GM18498 (cell line): ENCODE measurements around the gene MUCL3.
A peak's percentile ranks its signal among the peaks of the same experiment; 100 is the strongest.
"Not testable (repeated sequence)": the region's sequence is repeated elsewhere in the genome, so short reads cannot be mapped to it uniquely, and the experiment has no call there.

ENCODE experiments used
- ATAC-seq: cut with Tn5 transposase; IDR thresholded peaks from one replicate; pipeline ENCODE4 v1.9.1; 2021; ENCODE audit warnings: mild to moderate bottlenecking, moderate library complexity; ENCODE audit not compliant: unreplicated experiment

The MUCL3 gene

DNA sequence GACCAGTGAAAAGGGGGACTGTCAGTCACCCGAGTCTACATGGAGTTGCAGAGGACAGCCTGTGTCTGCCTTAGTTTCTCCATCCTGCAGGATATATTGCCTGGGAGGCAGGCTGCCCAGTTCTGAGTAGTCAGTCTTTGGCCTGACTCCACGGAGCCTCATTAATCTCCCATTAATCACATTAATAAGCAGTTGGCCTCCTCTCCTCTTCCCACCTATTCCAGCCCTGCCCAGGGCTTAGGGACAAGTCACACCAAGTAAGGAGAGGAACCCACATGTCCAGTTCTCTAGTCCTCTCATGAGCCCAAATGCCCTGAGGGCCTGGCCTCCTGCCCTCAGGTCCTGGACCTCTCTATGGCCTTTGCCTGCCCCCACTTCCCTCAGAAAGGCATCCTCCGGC is 1.3 kb upstream of the MUCL3 start:
- no peak for ATAC-seq

DNA sequence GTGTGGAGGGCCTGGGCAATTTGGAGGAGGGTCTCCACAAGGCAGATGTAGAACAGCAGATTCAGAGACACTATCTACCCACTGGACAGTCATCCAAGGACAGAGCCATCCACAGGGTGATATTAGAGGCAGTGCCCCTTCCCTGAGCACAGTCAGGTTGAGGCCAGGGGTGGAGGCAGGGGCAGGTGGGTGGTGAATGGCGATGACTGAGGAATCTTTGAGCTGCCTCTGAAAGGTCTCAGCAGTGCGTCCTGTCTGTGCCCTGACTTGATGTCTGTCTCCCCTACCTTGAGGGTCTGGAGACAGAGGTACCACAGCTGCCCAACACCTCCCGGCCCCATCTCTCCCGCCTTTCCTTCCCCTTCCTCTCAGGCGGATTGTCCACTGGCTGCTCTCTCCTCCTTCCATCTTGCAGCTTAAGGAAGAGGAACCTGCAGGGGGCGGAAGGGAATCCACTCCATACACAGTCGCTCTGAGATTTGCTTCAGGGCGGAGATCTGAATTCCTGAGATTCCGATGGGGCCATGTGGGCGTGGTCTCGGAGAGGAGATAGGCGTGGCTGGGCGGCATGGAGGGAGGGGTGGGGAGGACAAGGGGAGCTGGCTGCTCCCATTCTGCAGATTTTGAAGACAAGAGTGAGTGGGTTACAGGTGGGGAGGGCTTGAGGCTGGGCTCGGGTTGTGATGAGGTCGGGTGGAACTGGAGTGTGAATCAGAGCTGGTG is 1.7 kb downstream of the MUCL3 start:
- no peak for ATAC-seq

DNA sequence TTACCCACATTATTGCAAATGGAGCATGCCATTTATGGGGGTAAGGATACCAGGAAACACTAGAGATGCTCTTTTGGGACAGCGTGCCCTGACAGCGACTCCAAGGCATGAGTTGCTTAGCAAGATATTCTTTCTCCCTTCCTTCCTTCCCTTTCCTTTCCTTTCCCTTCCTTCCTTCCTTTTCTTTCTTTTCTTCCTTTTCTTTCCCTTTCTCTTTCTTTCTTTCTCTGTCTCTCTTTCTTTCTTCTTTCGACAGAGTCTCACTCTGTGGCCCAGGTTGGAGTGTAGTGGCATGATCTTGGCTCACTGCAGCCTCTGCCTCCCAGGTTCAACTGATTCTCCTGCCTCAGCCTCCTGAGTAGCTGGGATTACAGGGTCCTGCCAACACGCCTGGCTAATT is 3.3 kb downstream of the MUCL3 start:
- no peak for ATAC-seq

DNA sequence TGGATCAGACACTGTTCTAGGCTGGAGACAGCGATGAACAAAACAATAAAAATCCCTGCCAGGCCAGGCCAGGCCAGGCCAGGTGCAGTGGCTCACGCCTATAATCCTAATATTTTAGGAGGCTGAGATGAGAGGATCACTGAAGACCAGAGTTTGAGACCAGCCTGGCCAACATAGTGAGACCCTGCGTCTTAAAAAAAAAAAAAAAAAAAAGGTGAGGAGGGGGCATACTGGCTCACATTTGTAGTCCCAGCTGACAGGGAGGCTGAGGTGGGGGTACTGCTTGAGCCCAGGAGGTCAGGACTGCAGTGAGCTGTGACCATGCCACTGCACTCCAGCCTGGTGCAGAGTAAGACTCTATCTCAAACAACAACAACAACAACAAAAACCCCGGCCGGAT is 4.5 kb downstream of the MUCL3 start:
- ATAC-seq, result no peak

DNA sequence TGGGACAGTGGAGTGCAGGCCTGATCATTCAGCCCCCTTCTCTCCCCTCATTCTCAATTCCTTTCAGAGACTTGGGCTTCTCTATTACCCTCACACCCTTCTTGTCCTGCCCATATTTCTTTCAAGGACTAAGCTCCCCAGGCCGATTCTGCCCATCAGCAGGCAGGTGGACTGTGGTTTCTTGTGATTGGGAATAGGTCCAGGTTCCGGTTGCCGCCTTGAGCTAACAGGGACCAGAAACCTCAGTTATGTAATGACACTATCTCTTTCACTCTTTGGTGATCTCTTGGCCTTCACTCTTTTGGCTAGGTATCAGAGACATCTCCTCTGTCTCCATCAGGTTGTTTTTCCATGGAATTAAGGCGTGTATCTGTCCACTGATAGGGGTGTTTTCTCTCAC is 6.5 kb downstream of the MUCL3 start:
- no peak for ATAC-seq

DNA sequence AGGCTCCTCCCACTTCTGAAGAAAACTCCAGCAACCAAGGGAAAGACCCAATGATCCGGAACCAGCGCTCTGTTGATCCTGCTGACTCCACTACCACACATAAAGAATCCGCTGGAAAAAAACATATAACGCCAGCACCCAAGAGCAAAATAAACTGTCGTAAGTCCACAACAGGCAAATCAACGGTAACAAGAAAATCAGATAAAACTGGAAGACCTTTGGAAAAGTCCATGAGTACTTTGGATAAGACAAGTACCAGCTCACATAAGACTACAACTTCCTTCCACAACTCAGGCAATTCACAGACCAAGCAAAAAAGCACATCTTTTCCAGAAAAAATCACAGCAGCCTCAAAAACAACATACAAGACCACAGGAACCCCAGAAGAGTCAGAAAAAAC is 8.0 kb downstream of the MUCL3 start:
- no peak for ATAC-seq

DNA sequence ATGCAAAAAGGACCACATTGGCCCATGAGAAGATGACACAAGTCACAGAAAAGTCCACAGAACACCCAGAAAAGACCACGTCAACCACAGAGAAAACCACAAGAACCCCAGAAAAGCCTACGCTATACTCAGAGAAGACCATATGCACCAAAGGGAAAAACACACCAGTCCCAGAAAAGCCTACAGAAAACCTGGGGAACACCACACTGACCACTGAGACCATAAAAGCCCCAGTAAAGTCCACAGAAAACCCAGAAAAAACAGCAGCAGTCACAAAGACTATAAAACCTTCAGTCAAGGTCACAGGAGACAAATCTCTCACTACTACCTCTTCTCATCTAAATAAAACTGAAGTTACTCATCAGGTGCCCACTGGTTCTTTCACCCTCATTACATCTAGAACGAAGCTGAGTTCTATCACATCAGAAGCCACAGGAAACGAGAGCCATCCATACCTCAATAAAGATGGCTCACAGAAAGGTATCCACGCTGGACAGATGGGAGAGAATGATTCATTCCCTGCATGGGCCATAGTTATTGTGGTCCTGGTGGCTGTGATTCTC is 11.2 kb downstream of the MUCL3 start:
- ATAC-seq, result no peak

DNA sequence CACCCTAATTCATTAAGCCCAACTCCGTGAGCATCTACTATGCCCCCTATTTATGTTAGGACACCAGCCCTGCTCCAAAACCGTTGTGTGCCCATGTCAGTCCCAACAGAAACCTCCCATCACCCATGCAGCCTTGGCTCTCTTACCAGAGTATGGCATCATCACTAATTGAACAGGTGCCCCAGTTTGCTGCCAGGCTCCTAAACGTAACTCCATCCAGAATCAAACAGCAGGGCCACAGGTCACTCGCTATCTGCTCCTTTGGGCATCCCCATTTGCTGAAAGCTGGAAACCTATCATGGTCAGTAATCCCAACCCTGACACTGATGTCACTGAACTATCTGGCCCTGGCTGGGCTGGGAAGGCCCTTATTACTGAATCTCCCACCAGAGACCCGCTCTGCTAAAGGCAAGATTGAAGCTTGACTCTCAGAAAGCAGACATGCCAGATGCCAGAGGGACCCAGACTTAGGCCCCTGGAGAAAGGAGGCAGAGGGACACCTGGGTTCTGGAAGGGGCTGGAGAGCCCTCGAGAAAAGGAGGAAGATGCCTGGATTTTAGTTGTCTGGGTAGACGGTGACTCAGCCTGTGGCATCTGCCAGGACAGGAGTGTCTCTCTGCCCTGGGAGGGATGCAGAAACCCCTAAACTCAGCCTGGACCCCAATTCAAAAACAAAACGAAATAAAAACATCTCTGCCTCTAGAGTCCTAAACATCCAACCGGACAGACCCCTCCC is 14.0 kb downstream of the MUCL3 start:
- no peak for ATAC-seq

DNA sequence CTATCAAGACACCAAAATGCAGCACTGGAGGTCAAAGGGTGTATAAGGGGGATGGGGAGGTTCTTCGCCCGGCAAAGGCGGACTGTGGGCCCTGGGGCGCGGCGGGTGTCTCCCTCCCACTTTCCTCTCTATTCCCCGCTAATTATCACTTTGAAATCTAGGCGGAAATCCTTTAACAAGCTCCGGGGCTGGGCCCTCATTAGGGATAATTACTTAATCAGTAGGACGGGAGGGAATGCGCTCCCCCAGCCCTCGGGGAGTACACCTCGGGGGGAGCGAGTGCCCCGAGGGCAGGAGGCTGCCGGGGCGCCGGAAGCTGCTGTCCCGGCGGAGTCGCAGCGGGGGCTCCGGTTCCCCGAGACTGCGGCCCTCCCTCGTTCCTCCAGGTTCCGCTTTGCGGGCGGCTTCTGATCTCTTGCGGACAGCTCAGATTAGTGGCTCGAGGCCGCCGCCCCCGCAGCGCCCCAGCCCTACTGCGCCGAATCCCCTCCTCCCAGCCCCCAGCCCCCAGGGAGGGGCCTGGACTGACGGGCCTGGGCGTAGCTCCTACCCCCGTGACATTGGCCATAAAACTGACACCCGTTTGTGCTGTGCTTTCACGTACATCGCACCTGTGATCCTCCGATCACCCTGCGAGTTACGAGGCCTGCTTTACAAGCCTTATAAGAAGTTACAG is 14.7 kb downstream of the MUCL3 start:
- ATAC-seq, result peak; percentile 72

DNA sequence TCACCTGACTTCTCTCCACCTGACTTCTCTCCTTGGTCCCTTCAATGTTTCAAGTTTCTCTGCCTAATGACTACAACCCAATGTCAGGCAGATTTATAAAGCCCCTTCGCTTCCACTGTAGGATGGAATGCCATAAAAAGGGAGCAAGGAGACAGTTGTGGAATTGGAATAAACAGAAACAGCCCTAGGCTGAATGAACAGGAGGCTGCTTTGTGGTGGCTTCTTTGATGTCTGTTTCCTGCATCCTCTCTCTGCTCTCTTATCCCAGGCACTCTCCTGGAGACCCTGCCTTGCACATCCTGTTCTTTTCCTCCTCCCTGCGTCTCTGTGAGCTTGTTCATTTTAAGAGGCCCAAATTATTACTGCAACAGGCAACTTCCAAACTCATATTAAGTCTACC is 16.9 kb downstream of the MUCL3 start:
- ATAC-seq, result no peak

DNA sequence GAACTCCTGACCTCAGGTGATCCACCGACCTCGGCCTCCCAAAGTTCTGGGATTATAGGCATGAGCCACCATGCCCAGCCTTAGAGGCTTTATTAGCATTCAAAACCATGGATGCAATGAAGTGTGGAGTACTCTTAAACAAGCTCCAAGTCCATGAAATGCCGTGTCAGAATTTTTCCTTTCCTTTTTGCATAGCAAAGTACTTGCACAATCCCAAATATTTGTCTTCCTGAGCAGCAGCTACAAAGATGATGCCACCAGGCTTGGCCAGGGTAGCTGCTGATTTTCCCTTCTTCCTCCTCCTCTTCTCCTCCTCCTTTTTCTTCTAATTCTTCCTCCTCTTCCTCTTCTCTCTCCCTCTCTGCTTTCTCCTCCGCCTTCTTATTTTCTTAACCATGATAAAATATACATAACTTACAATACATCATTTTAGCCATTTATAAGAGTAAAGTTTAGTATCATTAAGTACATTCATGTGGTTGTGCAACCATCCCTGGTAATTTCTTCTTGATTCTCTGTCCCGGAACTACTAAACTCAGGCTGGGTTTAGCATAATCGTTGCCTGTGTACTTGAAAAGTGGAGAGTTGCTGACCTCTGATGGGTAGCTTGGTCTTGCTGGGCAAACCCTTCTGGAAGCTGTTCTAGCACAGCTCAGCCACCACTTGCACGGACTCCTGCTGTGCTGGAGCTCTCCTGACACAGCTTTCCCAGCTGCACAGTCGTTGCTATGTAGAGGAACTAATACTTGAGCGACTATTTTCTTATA is 20.3 kb downstream of the MUCL3 start:
- no peak for ATAC-seq

DNA sequence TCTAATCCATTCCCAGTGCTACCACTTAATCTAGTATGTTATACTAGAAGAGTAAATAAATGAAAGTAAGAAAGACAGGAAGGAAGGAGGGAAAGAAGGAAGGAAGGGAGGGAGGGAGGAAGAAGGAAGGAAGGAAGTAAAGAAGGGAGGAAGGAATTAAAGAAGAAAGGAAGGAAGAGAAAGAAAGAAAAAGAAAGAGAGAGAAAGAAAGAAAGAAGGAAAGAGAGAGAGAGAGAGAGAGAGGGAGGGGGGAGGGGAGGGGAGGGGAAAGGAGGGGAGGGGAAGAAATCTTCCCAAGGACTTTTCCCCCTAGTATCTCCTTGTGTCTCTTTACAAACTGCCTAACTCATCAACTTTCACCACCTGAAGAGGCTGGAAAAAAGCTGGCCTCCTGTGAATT is 21.9 kb downstream of the MUCL3 start:
- ATAC-seq, result no peak

DNA sequence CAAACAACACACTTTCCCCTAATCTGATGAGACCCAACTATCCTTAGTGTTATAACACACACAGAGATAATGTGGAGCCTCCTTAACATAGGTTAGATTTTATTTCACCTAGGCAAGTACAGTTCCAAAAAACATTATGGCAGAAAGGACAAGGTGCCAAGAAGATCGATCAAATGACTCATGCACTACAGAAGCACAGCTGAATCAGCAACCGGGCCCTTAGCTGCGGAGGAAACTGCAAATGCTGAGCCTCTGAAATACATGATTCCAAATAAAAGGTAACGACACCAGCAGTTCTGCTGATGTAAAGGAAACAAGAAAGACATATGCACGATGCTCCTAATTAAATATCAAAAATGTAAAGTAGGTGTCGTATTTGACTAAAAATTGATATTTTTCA is 22.9 kb downstream of the MUCL3 start:
- no peak for ATAC-seq

DNA sequence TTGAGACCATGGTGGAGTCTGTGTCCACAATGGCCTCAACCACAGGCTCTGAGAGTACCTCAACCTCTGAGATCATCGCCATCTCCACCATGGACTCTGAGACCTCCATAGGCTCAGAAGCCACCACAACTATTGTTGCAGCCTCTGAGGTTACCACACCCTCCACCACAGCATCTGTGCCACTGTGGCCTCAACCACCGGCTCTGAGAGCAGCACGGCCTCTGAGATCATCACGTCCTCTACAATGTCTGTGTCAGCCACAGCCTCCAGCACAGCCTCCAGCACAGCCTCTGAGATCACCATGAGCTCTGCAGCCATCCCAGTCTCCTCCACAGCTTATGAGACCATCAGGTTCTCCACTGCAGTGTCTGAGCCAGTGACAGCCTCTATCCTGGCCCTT is 23.3 kb downstream of the MUCL3 start:
- no peak for ATAC-seq

DNA sequence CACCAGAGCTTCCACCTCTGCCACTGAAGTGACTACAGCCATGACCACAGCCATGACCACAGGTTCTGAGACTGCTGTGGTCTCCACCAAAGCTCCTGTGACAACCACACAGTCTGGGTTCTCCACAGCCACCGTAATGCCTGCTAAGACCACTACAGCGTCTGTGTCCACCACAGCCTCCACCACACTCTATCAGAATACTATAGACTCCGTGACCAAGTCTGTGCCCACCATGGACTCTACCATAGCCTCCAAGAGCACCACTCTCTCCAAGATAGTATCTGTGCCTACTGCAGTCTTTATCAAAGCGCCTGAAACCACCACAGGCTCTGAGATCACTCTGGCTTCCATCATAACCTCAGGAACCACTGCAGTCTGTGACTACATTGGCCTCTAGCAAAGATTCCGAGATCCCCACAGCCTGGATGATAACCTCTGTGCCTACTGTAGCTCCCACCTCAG is 24.4 kb downstream of the MUCL3 start:
- ATAC-seq, result no peak

DNA sequence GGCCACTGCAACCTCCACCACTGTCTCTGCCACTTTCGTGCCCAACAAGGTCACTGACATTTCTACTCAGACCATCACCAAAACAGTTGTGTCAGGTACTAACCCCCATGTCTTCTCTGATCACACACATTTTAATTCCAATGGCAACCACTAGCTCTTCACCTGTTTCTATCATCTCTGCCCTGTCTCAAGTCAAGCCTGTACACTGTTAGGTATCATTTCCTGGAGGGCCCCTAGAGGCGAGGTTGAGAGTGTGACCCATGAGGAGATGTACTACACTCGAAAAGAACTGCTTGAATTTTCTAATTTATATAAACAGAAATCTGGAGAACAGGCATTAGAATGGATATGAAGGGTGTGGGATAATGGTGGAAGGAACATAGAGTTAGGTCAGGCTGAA is 25.4 kb downstream of the MUCL3 start:
- no peak for ATAC-seq

DNA sequence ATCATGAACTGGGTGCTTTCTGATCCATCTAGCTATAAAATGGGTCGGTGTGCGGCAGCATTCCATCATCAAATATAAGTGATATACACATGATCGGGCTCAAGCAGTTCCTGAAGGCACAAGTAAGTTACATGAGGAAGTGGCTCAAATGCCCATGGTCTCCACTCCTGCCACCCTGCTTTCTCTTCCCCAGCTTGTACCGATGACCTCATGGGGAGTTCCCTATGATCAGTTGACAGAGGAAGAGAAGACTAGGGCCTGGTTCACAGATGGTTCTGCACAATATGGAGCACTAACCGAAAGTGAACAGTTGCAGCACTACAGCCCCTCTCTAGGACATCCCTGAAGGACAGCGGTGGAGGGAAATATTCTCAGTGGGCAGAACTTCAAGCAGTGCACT is 28.4 kb downstream of the MUCL3 start:
- ATAC-seq, result not testable (repeated sequence)

DNA sequence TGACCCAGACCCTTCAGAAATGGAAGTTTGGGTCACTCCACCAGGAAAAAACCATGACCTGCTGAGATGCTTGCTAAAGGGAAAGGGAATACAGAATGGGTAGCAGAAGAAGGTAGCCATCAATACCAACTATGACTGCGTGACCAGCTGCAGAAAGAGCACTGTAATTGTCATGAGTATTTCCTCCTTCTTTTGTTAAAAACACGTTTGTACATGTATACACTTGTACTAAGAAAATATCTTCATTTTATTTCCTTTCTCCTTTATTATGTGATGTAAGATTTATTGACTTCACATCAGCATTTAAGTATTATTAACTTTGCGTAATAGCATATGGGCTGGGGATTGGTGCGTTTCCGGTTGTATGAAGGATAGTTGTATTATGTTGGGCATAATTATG is 30.2 kb downstream of the MUCL3 start:
- no peak for ATAC-seq

DNA sequence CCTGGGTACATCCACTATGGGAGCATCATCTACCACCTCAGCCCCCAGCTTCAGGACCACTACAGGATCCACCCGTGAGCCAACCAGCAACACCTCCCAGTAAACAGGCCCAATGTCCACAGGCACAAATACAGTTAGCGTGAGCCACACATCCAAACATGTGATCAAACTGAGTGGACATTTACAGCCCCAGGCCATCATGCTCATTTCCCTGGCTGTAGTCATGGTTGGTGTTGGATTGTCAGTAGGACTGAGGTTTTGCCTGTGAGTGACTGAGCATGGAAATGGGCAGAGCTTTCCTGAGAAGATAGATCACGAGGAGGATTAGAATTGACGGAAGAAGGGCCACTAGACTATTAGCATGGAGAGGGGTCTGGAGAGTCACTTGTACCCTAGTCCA is 32.0 kb downstream of the MUCL3 start:
- no peak for ATAC-seq

DNA sequence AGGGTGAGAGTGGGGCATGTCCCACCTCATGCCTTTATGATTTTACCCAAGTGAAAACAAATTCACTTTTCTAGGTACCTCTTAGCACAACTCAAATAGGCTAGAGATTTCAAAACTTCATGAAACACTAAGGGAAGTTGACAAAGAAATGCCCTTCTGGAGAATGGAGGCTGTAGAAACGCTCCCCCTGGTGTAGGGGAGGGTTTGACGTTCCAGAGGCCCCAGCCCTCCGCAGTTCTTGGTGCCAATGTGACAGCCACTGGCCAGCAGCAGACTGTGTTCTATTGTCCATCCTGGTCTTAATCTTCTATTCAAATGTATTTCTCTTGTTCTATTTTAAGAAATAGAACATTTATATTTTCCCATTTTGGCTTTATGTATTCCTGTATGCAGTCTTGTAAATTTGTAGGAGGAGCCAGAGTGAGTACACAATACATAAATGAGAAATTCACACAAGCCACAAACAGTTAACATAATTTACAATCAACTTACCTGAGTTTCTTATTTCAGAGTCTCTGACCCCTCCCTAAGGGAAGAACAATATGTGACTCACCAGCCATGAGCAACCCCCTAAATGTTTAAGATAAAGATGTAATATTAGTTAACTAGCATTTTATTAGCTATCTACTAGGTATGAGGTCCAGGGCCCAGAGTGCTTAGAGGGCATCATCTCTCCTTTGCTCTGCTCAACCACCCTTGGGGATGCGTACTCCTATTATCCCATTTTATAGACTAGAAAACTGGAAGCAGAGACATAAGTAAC is 33.9 kb downstream of the MUCL3 start:
- ATAC-seq, result no peak
